Common myeloid progenitor, CD34-positive (primary cell): Measurements from ENCODE around the gene MAGI1.

Experiments
- CTCF ChIA-PET: fragments of 350-600 bp; sonication (Branson Sonifier 250); formaldehyde crosslinking; loops from one replicate; lab custom pipeline; 2021; ENCODE audit warnings: antibody characterized with exemption; lab: Charles Lee
- POLR2A ChIA-PET: fragments of 350-600 bp; sonication (Branson Sonifier 250); formaldehyde crosslinking; loops from one replicate; lab custom pipeline; 2021; ENCODE audit warnings: antibody characterized with exemption; lab: Charles Lee
- DNase-seq, 3 donors: peaks; one replicate each; pipeline versions ENCODE4 v3.0.0 to v3.0.0-alpha.2; 2013
- H3K27ac ChIP-seq, 2 experiments: 1 replicate in 1 of 2; 2 replicates in 1 of 2; pipeline ENCODE4 v1.7.0; 2013; ENCODE audit warnings: inconsistent platforms in 2 of 2, low read length in 2 of 2, mild to moderate bottlenecking in 2 of 2, low read depth in 1 of 2, moderate library complexity in 1 of 2; ENCODE audit not compliant: severe bottlenecking in 2 of 2, insufficient read depth in 1 of 2, poor library complexity in 1 of 2
- H3K27me3 ChIP-seq, 5 experiments: replicated peaks in 2 of 5; 1 replicate in 3 of 5; 2 replicates in 2 of 5; pipeline versions ENCODE4 v1.6.1 to v1.7.0; 2013; ENCODE audit warnings: low read length in 4 of 5, mild to moderate bottlenecking in 2 of 5, moderate library complexity in 2 of 5, inconsistent platforms in 1 of 5; ENCODE audit not compliant: insufficient read depth in 5 of 5, control insufficient read depth in 4 of 5
- H3K36me3 ChIP-seq, 4 experiments: 1 replicate in 2 of 4; 2 replicates in 2 of 4; pipeline versions ENCODE4 v1.6.1 to v1.7.0; 2013; ENCODE audit warnings: low read length in 3 of 4, control low read depth in 1 of 4, mild to moderate bottlenecking in 1 of 4; ENCODE audit not compliant: control insufficient read depth in 4 of 4, insufficient read depth in 4 of 4
- H3K4me1 ChIP-seq, 4 experiments: 1 replicate in 3 of 4; 2 replicates in 1 of 4; pipeline versions ENCODE4 v1.6.1 to v1.7.1; 2013; ENCODE audit warnings: low read length in 3 of 4, mild to moderate bottlenecking in 3 of 4, control low read depth in 1 of 4, inconsistent platforms in 1 of 4, moderate library complexity in 1 of 4; ENCODE audit not compliant: control insufficient read depth in 4 of 4, insufficient read depth in 4 of 4; ENCODE audit errors: control extremely low read depth in 1 of 4
- H3K4me3 ChIP-seq, 7 experiments: 1 replicate in 4 of 7; 2 replicates in 3 of 7; pipeline versions ENCODE4 v1.5.1 to v1.7.0; 2013; ENCODE audit warnings: mild to moderate bottlenecking in 7 of 7, low read length in 6 of 7, moderate library complexity in 6 of 7, inconsistent platforms in 2 of 7, low read depth in 2 of 7, control low read depth in 1 of 7; ENCODE audit not compliant: insufficient read depth in 4 of 7, control insufficient read depth in 1 of 7; ENCODE audit errors: extremely low read depth in 1 of 7
- H3K9me3 ChIP-seq, 5 experiments: 1 replicate in 4 of 5; 2 replicates in 1 of 5; pipeline versions ENCODE4 v1.6.1 to v1.7.1; 2013; ENCODE audit warnings: low read length in 4 of 5, mild to moderate bottlenecking in 2 of 5, inconsistent platforms in 1 of 5, low read depth in 1 of 5, moderate library complexity in 1 of 5; ENCODE audit not compliant: control insufficient read depth in 4 of 5, insufficient read depth in 2 of 5; ENCODE audit errors: control extremely low read depth in 1 of 5
- WGBS: methylation state at CpG from one replicate; pipeline ENCODE4 v1.1.5; 2013; ENCODE audit not compliant: insufficient coverage; 5-methylcytosine and 5-hydroxymethylcytosine counted together

Gene MAGI1

DNA sequence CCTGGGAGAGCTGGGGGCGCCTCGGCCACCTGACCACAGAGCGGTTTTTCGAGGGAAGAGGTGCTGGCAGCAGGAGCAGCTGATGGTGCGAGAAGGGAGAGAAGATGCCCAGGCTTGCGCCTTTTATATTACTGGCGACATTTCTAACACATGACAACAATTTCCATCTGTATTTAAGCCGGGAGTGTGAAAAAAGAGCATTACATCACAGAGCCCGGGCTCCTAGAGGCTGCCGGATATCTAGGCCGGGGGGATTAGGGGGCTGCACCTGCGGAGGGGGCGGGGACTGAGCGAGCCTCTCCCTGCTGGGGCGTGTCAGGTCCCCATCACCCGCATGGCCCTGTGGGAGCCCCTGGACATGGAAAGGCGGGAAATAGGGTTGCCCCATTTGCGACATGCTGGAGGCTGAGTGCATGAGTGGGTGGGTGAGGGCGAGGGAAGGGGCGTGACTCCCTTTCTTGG, 440.7 kb downstream of the MAGI1 start:
- Histone ChIP-seq H3K27me3 (peaks cover 12 to 44% (median 17%) of the 10 kb centered on the region in 5 experiments), H3K4me3 (no peak overlapping the region), H3K9me3 (no peaks in the 10 kb centered on the region), H3K36me3 (no peaks in the 10 kb centered on the region), H3K27ac (no peak overlapping the region), H3K4me1 (no peaks in the 10 kb centered on the region)
- POLR2A ChIA-PET: no interaction called here
- no peak for DNase-seq
- CTCF ChIA-PET: no interaction called here
- WGBS: 24% methylated on average over 14 of the region's 20 CpGs

DNA sequence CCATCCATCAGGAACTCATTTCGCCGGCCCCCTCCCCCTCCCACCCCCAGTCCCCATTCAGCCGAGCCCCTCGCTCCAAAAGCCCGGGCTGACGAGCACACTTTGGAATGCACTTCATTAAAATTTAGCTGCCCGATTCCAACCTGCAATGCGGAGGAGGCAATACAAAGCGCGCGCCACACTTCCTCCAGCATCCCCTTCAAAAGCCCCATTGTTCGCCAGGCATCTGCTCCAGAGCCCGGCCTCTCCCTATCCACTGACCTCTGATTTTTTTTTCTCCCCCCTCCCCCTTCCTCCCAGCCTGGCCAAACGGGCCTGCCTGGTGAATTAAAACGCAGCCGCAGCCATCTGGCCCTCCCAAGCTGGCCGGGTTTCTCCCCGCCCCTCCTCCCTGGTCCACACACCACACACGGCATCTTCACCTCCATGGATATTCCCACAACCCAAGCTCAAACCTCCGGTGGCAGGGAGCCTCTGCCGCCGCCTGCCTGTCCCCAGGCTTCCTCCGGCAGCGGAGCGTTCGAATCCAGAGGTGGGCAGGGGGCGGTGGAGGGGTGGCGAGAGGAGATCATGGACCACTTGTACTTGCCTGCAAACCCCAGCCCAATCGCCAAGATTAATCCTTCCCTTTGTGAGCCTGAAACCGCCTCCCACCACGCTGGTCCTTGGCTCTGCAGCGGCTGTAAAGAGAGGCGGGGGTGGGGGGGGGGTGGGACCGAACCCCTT, 441.3 kb downstream of the MAGI1 start:
- ChIA-PET CTCF (no interaction called here), POLR2A (no interaction called here)
- Histone ChIP-seq H3K4me3 (no peak overlapping the region), H3K36me3 (no peaks in the 10 kb centered on the region), H3K9me3 (no peaks in the 10 kb centered on the region), H3K27me3 (peaks cover 12 to 44% (median 17%) of the 10 kb centered on the region in 5 experiments), H3K4me1 (no peaks in the 10 kb centered on the region), H3K27ac (no peak overlapping the region)
- no peak for DNase-seq
- 2% methylated on average over 17 of the region's 34 CpGs for WGBS

DNA sequence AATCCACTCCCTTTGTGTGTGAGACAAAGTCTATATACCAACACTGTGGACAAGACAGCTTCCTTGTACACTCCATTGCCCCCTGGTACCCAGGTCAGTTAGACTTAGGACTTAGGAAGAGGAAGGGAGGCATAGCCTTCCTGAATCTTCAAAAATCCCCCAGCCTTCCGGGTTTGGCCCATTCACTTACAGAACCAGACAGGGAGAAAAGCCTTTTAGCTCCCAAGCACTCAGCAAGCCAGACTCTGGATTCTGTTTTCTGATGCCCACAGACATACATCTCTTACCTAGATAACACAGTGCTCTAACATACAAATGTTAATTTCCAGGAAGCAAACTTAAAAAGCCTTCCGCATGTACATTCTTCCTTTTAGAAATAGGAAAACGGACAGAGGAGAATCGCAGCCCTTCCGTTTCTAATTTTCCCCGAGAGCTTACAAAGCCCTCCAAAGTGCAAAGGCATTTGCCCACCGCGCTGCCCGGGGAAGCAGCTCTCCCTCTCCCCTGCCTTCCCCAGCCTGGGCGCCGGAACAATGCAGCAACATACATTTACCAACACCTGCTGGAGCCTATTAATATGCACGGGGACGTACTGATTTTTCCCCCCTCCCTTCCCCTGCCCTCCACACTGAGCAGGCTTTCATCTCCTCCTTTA, 442.0 kb downstream of the MAGI1 start:
- no peak overlapping the region for H3K27ac ChIP-seq
- H3K36me3 ChIP-seq: no peaks in the 10 kb centered on the region
- H3K4me1 ChIP-seq: no peaks in the 10 kb centered on the region
- WGBS: 8% methylated on average over 9 of the region's 13 CpGs
- POLR2A ChIA-PET: no interaction called here
- CTCF ChIA-PET: no interaction called here
- no peaks in the 10 kb centered on the region for H3K9me3 ChIP-seq
- peaks cover 12 to 44% (median 17%) of the 10 kb centered on the region in 5 experiments for H3K27me3 ChIP-seq
- no peak overlapping the region for H3K4me3 ChIP-seq
- DNase-seq: no peak

DNA sequence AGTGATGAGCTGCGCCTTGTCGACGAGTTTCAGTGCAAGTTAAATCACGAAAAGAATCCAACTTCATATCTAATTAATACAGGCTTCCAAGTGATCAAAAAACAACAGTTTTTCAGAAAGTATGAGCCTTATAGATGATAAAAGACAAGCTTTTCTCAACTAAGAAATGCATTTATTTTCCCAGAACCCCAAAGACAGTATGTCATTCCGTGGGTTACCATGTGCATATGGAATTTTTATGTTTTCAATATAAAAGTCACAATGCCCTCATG, 442.8 kb downstream of the MAGI1 start:
- Histone ChIP-seq H3K36me3 (no peaks in the 10 kb centered on the region), H3K27me3 (peaks cover 12 to 44% (median 17%) of the 10 kb centered on the region in 5 experiments), H3K4me3 (no peak overlapping the region), H3K4me1 (no peaks in the 10 kb centered on the region), H3K9me3 (no peaks in the 10 kb centered on the region), H3K27ac (no peak overlapping the region)
- no peak for DNase-seq
- 83% methylated on average over 3 of the region's 5 CpGs for WGBS
- ChIA-PET POLR2A (no interaction called here), CTCF (no interaction called here)

DNA sequence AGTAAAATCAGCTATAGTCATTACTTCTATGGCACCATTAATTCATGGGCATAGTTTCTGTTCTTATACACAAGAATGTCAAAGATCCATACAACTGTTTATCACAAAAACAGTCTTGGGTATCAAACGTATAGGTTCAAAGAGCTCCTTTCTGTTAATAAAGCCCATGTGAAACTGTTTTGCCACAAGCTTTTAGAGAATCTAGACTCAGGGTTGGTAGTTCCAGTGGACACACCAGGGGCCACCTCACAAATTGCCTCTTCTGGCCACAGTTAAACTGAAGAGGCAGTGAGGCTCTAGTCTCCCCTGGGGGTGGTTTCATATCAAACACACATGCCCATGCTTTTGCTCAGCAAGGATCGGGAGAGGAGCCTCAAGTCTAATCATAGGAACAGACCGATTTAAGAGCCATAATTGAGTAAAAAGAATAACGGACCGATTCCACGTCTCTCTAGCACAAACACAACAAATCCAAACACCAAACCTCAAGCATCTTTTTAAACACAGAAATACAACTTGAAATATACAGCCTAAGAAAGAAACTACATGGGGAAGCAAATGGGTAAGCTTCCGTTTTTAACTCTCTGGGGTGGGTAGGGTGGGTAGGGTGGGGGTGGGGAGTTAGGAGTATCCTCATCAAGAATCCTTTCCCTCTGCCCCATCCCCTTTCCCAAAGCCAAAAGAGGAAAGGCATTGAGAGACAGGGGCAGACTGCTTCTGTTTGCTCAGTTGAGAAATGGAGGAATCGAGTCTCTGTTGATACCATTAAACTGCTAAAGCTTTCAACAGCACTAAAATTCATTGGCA, 443.3 kb downstream of the MAGI1 start:
- Histone ChIP-seq H3K27ac (no peak overlapping the region), H3K9me3 (no peaks in the 10 kb centered on the region), H3K27me3 (peaks cover 12 to 44% (median 17%) of the 10 kb centered on the region in 5 experiments), H3K4me1 (no peaks in the 10 kb centered on the region), H3K4me3 (no peak overlapping the region), H3K36me3 (no peaks in the 10 kb centered on the region)
- DNase-seq: no peak
- CTCF ChIA-PET: interaction anchor here (1.0 kb wide), 1 partner anchor 17 kb away, joined by 3 read pairs; no protein-coding TSS in a partner anchor
- POLR2A ChIA-PET: no interaction called here
- WGBS: 68% methylated on average over 3 of the region's 8 CpGs

DNA sequence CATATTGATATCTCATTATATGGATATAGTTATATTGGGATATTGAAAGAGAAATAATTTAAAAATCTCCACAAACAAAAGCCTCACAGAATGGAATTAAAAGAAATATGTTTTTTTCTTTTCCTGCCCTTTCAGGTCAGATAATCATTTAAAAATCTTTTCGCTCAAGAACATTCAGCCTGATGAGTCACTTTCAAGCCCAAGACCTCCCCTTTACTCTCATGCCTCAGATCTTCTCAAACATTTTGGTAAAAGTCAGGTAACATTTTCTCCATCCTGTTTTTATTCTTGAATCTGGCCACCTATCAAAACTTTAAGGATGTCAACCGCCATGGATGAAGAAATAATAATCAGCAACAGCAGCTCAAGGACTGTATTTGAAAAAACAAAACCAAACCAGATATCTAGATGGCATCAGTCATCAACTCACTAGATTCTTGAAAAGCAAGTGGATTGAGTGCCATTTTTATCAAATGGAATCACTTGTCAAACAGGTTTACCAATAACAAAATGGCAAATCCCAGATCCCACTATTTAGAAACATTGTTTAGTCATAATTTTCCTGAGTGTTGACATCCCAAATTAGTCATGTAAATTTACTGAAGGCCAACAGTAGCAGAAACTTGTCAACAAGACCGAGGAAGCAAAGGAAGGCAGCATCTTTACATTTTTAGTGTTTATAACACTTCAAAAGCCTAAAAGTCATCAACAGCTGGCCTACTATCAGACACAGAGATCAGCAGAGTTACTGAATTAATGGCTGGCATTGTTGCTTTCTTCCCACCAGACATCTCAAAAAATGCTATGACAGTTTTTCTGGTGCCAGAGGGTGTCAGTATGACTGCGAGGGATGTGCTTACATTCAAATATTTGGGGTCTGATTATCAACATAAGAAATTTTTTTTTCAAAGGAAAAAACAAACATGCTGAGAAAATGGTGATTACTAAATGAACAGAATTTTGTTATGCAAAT, 444.7 kb downstream of the MAGI1 start:
- no peaks in the 10 kb centered on the region for H3K9me3 ChIP-seq
- no peak overlapping the region for H3K4me3 ChIP-seq
- H3K36me3 ChIP-seq: no peaks in the 10 kb centered on the region
- H3K27me3 ChIP-seq: peaks cover 10 to 37% (median 14%) of the 10 kb centered on the region in 5 experiments
- CTCF ChIA-PET: interaction anchor here (1.0 kb wide), 1 partner anchor 19 kb away, joined by 3 read pairs; no protein-coding TSS in a partner anchor
- no peak overlapping the region for H3K27ac ChIP-seq
- H3K4me1 ChIP-seq: no peaks in the 10 kb centered on the region
- POLR2A ChIA-PET: no interaction called here
- 93% methylated on average over 3 of the region's 4 CpGs for WGBS
- no peak for DNase-seq
